HK-2 (cell line): Measurements from ENCODE around the gene GPR65.

Experiments
- DNase-seq: peaks from one replicate; pipeline ENCODE4 v3.0.0-alpha.2; 2018; ENCODE audit not compliant: unreplicated experiment

GPR65 gene

GRCh38 chr14:88039197-88039596 is 34.3 kb downstream of the GPR65 start:
- no peak for DNase-seq

GRCh38 chr14:88040146-88040545 is 35.2 kb downstream of the GPR65 start:
- DNase-seq = no peak

GRCh38 chr14:88043529-88044443 is 38.9 kb downstream of the GPR65 start:
- no peak for DNase-seq

GRCh38 chr14:88044444-88044758 is 39.5 kb downstream of the GPR65 start:
- DNase-seq = no peak

- DNase-seq = no peak
These were observed 40.0 kb downstream of the GPR65 start for GRCh38 chr14:88044776-88045446.

GRCh38 chr14:88045705-88046104 is 40.8 kb downstream of the GPR65 start:
- DNase-seq = no peak

- DNase-seq = no peak
These were observed 43.4 kb downstream of the GPR65 start for GRCh38 chr14:88048351-88048750.

GRCh38 chr14:88049266-88049665 is 44.3 kb downstream of the GPR65 start:
- no peak for DNase-seq

GRCh38 chr14:88049936-88050335 is 45.0 kb downstream of the GPR65 start:
- DNase-seq = no peak

GRCh38 chr14:88060576-88060975 is 55.6 kb downstream of the GPR65 start:
- DNase-seq = no peak

GRCh38 chr14:88063811-88064210 is 58.9 kb downstream of the GPR65 start:
- DNase-seq = no peak
